MCF 10A (cell line): ENCODE results near the gene DHRS7B. TPM values are rescaled to one million over a fixed set of nuclear protein-coding genes. Genes with fewer than 3 reads are reported as not detected.

Experiments used
- BruUV-seq: library from RNA; stranded (reverse); fragments of 400-500 nt; replicated peaks from 2 replicates; lab custom pipeline; 2021; lab: Mats Ljungman, UMichigan
- CTCF ChIA-PET: fragments of 300-600 bp; sonication (Branson Sonifier 250); formaldehyde crosslinking; extraction: SDS; loops from one replicate; lab custom pipeline; 2021; ENCODE audit warnings: antibody characterized with exemption, inconsistent platforms; lab: Yijun Ruan, JAX
- POLR2A ChIA-PET: fragments of 300-600, 350-650 bp; sonication (Branson Sonifier 250); formaldehyde crosslinking; extraction: SDS; loops from one replicate; lab custom pipeline; 2020; ENCODE audit warnings: antibody characterized with exemption, inconsistent platforms; lab: Yijun Ruan, JAX
- DNase-seq: peaks from one replicate; pipeline ENCODE4 v3.0.0-alpha.2; 2018; ENCODE audit not compliant: unreplicated experiment
- H3K27ac Mint-ChIP-seq: one replicate; pipeline ENCODE4 v1.8.0; 2022; ENCODE audit warnings: mild to moderate bottlenecking, low read depth, mixed read lengths; ENCODE audit not compliant: unreplicated experiment
- H3K27me3 Mint-ChIP-seq: one replicate; pipeline ENCODE4 v1.8.0; 2022; ENCODE audit warnings: mixed read lengths; ENCODE audit not compliant: insufficient read depth, unreplicated experiment
- H3K36me3 Mint-ChIP-seq: one replicate; pipeline ENCODE4 v1.8.0; 2022; ENCODE audit warnings: mild to moderate bottlenecking, moderate library complexity, mixed read lengths; ENCODE audit not compliant: insufficient read depth, unreplicated experiment
- H3K4me1 Mint-ChIP-seq: one replicate; pipeline ENCODE4 v1.8.0; 2022; ENCODE audit warnings: mixed read lengths; ENCODE audit not compliant: insufficient read depth, unreplicated experiment
- H3K4me3 Mint-ChIP-seq: one replicate; pipeline ENCODE4 v1.8.0; 2022; ENCODE audit warnings: mild to moderate bottlenecking, moderate library complexity, mixed read lengths; ENCODE audit not compliant: unreplicated experiment
- H3K9me3 Mint-ChIP-seq: one replicate; pipeline ENCODE4 v1.8.0; 2022; ENCODE audit warnings: mixed read lengths; ENCODE audit not compliant: unreplicated experiment
- intact Hi-C: fragments of 100-400 bp; cut with micrococcal nuclease; formaldehyde crosslinking; loops from 2 replicates; pipeline ENCODE4 v1.14.1; 2022
- total RNA-seq: library from RNA; stranded (reverse); gene quantifications from 2 replicates; pipeline ENCODE4 v1.2.3, GENCODE V29; 2022
- TF ChIP-seq, protein P1 (sequence below): fragments of 200-600 bp; IDR thresholded peaks from one replicate; pipeline ENCODE4 v1.8.0; 2022; ENCODE audit warnings: antibody characterized with exemption, mild to moderate bottlenecking; ENCODE audit not compliant: unreplicated experiment

Gene DHRS7B
- total RNA-seq, 1 experiment from 2014 or later = 18.0 TPM

DNA sequence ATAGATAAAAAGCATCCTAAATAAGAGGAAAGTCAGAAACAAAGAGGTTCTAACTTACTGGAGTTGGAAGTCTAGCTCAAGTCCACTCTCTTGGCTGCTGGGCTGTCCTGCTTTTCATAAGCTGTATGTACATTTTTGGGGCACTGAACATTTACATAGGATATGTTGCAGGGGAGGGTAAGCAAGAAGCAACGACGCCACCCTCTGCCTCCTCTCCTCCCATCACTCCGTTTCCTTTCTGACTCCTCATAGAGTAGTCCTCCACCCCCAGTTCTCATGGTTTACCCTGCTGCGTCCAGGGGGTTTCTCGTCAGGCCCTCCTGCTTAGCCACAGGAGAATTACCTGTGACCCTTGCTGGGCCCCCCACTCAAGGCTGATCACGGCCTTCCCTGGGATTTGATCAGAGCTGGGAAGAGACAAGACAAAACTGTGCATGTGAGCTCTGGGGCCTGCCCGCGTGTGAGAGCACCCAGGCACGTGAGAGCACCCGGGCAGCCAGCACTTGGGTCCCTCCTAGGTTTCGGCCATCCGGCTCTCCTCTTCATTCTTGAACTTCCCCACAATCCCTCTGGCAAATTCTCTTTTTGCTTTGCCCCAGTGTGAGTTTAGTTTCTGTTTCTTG, 50.1 kb downstream of the DHRS7B start:
- DNase-seq = no peak
- H3K27ac Mint-ChIP-seq = no peak overlapping the region
- CTCF ChIA-PET = interaction anchor here (0.6 kb wide), 2 partner anchors 52 to 969 kb away, joined by 3 read pairs; no protein-coding TSS in a partner anchor
- no peaks in the 10 kb centered on the region for H3K9me3 Mint-ChIP-seq
- H3K36me3 Mint-ChIP-seq = no peaks in the 10 kb centered on the region
- no peaks in the 10 kb centered on the region for H3K27me3 Mint-ChIP-seq
- TF ChIP-seq, protein P1, sequence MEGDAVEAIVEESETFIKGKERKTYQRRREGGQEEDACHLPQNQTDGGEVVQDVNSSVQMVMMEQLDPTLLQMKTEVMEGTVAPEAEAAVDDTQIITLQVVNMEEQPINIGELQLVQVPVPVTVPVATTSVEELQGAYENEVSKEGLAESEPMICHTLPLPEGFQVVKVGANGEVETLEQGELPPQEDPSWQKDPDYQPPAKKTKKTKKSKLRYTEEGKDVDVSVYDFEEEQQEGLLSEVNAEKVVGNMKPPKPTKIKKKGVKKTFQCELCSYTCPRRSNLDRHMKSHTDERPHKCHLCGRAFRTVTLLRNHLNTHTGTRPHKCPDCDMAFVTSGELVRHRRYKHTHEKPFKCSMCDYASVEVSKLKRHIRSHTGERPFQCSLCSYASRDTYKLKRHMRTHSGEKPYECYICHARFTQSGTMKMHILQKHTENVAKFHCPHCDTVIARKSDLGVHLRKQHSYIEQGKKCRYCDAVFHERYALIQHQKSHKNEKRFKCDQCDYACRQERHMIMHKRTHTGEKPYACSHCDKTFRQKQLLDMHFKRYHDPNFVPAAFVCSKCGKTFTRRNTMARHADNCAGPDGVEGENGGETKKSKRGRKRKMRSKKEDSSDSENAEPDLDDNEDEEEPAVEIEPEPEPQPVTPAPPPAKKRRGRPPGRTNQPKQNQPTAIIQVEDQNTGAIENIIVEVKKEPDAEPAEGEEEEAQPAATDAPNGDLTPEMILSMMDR = no peak
- H3K4me3 Mint-ChIP-seq = no peak overlapping the region
- intact Hi-C loops = no loop called here
- no TSS peak for BruUV-seq
- POLR2A ChIA-PET = no interaction called here
- no peaks in the 10 kb centered on the region for H3K4me1 Mint-ChIP-seq

DNA sequence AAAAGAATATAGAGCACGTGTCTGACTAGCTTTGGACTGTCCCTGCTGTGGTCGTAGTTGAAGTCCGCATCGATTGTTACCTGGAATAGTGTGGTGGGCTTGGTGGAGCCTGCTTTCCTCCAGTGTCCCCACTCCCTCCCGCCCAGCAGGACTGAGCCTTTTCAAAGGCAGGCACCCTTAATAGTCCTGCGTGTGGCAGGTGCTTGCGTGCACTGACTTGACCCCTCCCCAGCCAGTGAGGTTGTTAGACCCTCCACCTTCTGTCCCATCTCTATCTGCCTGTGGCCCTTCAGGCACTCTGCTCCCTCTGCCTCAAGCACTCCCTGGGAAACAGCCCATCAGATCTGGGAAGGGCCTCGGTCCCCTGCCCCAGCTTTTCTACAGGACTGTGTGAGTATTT, 50.6 kb downstream of the DHRS7B start:
- TF ChIP-seq, protein P1 = no peak
- ChIA-PET CTCF (no interaction called here), POLR2A (no interaction called here)
- Mint-ChIP-seq H3K36me3 (no peaks in the 10 kb centered on the region), H3K27ac (no peak overlapping the region), H3K4me3 (no peak overlapping the region), H3K27me3 (no peaks in the 10 kb centered on the region), H3K9me3 (no peaks in the 10 kb centered on the region), H3K4me1 (no peaks in the 10 kb centered on the region)
- BruUV-seq = no TSS peak
- DNase-seq = no peak
- intact Hi-C loops = no loop called here

DNA sequence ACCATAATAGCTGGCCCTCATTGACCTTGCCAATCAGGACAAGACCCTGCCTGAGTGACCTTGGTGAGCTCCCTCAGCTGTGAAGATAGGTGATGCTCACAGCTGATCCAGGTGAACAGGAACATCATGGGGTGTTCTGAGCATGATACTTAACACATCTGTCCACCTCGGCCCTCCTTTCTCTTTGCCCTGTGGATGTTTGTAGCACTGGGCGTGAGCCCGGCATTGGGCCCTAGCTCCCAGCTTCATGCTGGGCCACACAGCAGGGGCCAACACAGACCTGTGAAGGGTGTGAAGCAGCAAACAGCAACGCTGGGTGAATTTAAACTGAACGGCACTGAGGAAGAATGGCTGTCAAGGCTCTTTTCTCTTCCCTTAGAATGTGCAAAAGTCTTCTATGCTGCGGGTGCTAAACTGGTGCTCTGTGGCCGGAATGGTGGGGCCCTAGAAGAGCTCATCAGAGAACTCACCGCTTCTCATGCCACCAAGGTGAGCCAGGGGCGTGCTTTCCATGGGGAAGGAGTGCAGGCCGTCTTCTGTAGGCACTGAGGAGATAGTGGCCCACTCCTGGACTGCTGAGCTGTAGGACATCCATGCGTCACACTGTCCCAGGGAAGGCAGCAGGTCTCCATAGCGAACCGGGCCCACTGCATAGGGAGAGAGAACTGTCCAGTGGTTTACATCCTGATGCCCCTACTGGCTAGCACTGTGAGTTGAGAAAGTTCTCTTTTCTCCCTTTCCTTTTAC, 51.3 kb downstream of the DHRS7B start:
- H3K4me3 Mint-ChIP-seq = no peak overlapping the region
- BruUV-seq = no TSS peak
- CTCF ChIA-PET = interaction anchor here (0.8 to 1.0 kb wide), 2 partner anchors 69 to 334 kb away, joined by 3 to 5 read pairs; no protein-coding TSS in a partner anchor
- DNase-seq = no peak
- TF ChIP-seq, protein P1 = no peak
- intact Hi-C loops = no loop called here
- no peaks in the 10 kb centered on the region for H3K9me3 Mint-ChIP-seq
- H3K36me3 Mint-ChIP-seq = no peaks in the 10 kb centered on the region
- POLR2A ChIA-PET = no interaction called here
- no peak overlapping the region for H3K27ac Mint-ChIP-seq
- H3K4me1 Mint-ChIP-seq = no peaks in the 10 kb centered on the region
- no peaks in the 10 kb centered on the region for H3K27me3 Mint-ChIP-seq

DNA sequence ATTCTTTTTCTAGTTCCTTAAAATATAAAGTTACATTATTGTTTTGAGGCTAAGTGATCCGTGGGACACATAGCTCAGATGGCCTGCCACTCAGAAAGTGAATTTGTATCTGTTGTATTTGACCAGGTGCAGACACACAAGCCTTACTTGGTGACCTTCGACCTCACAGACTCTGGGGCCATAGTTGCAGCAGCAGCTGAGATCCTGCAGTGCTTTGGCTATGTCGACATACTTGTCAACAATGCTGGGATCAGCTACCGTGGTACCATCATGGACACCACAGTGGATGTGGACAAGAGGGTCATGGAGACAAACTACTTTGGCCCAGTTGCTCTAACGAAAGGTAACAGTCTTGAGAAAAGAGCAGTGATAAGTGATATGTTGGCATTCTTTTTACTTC, 56.7 kb downstream of the DHRS7B start:
- intact Hi-C loops = no loop called here
- POLR2A ChIA-PET = no interaction called here
- no peak overlapping the region for H3K27ac Mint-ChIP-seq
- TF ChIP-seq, protein P1 = no peak
- no TSS peak for BruUV-seq
- no peak overlapping the region for H3K4me3 Mint-ChIP-seq
- H3K27me3 Mint-ChIP-seq = no peaks in the 10 kb centered on the region
- DNase-seq = no peak
- H3K9me3 Mint-ChIP-seq = no peaks in the 10 kb centered on the region
- CTCF ChIA-PET = interaction anchor here (0.6 kb wide), 1 partner anchor 913 kb away, joined by 4 read pairs; no protein-coding TSS in a partner anchor
- H3K36me3 Mint-ChIP-seq = peaks cover 14% of the 10 kb centered on the region
- H3K4me1 Mint-ChIP-seq = no peaks in the 10 kb centered on the region
